IMR-90 (cell line): ENCODE data around the gene USP5. TPM values are rescaled to one million over a fixed set of nuclear protein-coding genes. Genes with fewer than 3 reads are reported as not detected.
"Not testable (repeated sequence)": the region's sequence is repeated elsewhere in the genome, so short reads cannot be mapped to it uniquely, and the experiment has no call there.

Experiments used
- ATAC-seq: fragments of 200-7000 bp; cut with Tn5 transposase; 2 replicates; pipeline ENCODE4 v1.9.1; 2020; ENCODE audit warnings: low read depth, mild to moderate bottlenecking, moderate library complexity
- BruUV-seq: library from RNA; stranded (reverse); fragments of 400-500 nt; replicated peaks from 2 replicates; lab custom pipeline; 2021; lab: Mats Ljungman, UMichigan
- CTCF ChIA-PET: fragments of 300-600 bp; formaldehyde crosslinking; extraction: SDS; loops from one replicate; lab custom pipeline; 2021; ENCODE audit warnings: antibody characterized with exemption; lab: Yijun Ruan, JAX
- POLR2A ChIA-PET: fragments of 300-600 bp; sonication (Branson Sonifier 250); formaldehyde crosslinking; loops from one replicate; lab custom pipeline; 2022; ENCODE audit warnings: antibody characterized with exemption; ENCODE audit not compliant: unreplicated experiment; lab: Charles Lee
- DNase-seq: peaks from one replicate; pipeline ENCODE4 v3.0.0; 2013
- H2AFZ ChIP-seq: replicated peaks from 2 replicates; pipeline ENCODE3; 2013; ENCODE audit warnings: low read length, mild to moderate bottlenecking; ENCODE audit not compliant: poor library complexity
- H2AK5ac ChIP-seq: 2 replicates; pipeline ENCODE4 v1.6.1; 2013; ENCODE audit warnings: low read depth, low read length, inconsistent platforms
- H2AK9ac ChIP-seq: replicated peaks from 2 replicates; pipeline ENCODE3; 2013; ENCODE audit warnings: mild to moderate bottlenecking, low read depth, low read length, moderate library complexity; ENCODE audit not compliant: poor library complexity
- H2BK120ac ChIP-seq: 2 replicates; pipeline ENCODE4 v1.6.1; 2013; ENCODE audit warnings: low read depth, low read length, inconsistent platforms
- H2BK15ac ChIP-seq: 3 replicates; pipeline ENCODE4 v1.6.1; 2013; ENCODE audit warnings: low read depth, low read length, inconsistent platforms
- H2BK20ac ChIP-seq: 2 replicates; pipeline ENCODE4 v1.6.1; 2013; ENCODE audit warnings: low read depth, mild to moderate bottlenecking, inconsistent platforms, low read length, moderate library complexity
- H2BK5ac ChIP-seq: 2 replicates; pipeline ENCODE4 v1.6.1; 2013; ENCODE audit warnings: mild to moderate bottlenecking, low read depth, low read length, inconsistent platforms; ENCODE audit not compliant: poor library complexity, severe bottlenecking
- H3K14ac ChIP-seq: replicated peaks from 2 replicates; pipeline ENCODE4 v1.6.1; 2013; ENCODE audit warnings: low read depth, low read length, inconsistent platforms
- H3K18ac ChIP-seq: 2 replicates; pipeline ENCODE4 v1.6.1; 2013; ENCODE audit warnings: low read depth, low read length, control low read depth
- H3K23ac ChIP-seq: 2 replicates; pipeline ENCODE4 v1.6.1; 2013; ENCODE audit warnings: low read depth, low read length, inconsistent platforms
- H3K27ac ChIP-seq: 2 replicates; pipeline ENCODE4 v1.5.1; 2013; ENCODE audit warnings: mild to moderate bottlenecking, control low read depth, low read length; ENCODE audit not compliant: insufficient read depth
- H3K27me3 ChIP-seq: 2 replicates; pipeline ENCODE4 v1.6.1; 2013; ENCODE audit warnings: low read length; ENCODE audit not compliant: control insufficient read depth, insufficient read depth
- H3K36me3 ChIP-seq: 2 replicates; pipeline ENCODE4 v1.6.1; 2013; ENCODE audit warnings: low read length, mixed read lengths; ENCODE audit not compliant: control insufficient read depth, insufficient read depth
- H3K4ac ChIP-seq: 2 replicates; pipeline ENCODE4 v1.6.1; 2013; ENCODE audit warnings: low read depth, low read length, inconsistent platforms
- H3K4me1 ChIP-seq: 2 replicates; pipeline ENCODE4 v1.6.1; 2013; ENCODE audit warnings: low read length, mixed read lengths; ENCODE audit not compliant: control insufficient read depth, insufficient read depth
- H3K4me2 ChIP-seq: 2 replicates; pipeline ENCODE4 v1.6.1; 2013; ENCODE audit warnings: low read depth, mild to moderate bottlenecking, control low read depth, low read length, moderate library complexity
- H3K4me3 ChIP-seq: 2 replicates; pipeline ENCODE4 v1.5.1; 2013; ENCODE audit warnings: low read depth, mild to moderate bottlenecking, control low read depth, low read length, moderate library complexity; ENCODE audit not compliant: insufficient read depth
- H3K56ac ChIP-seq: 2 replicates; pipeline ENCODE4 v1.6.1; 2013; ENCODE audit warnings: low read length, inconsistent platforms; ENCODE audit not compliant: insufficient read depth; ENCODE audit errors: extremely low read depth
- H3K79me1 ChIP-seq, 2 experiments: 2 replicates each; pipeline ENCODE4 v1.6.1; 2013; ENCODE audit warnings: low read length in 2 of 2, inconsistent platforms in 1 of 2, low read depth in 1 of 2
- H3K9ac ChIP-seq: 2 replicates; pipeline ENCODE4 v1.6.1; 2013; ENCODE audit warnings: low read depth, low read length, control low read depth
- H3K9me1 ChIP-seq: 2 replicates; pipeline ENCODE4 v1.6.1; 2013; ENCODE audit warnings: low read length, inconsistent platforms; ENCODE audit not compliant: insufficient read depth
- H3K9me3 ChIP-seq: 2 replicates; pipeline ENCODE4 v1.6.1; 2013; ENCODE audit warnings: low read length; ENCODE audit not compliant: control insufficient read depth, insufficient read depth
- H4K20me1 ChIP-seq: 2 replicates; pipeline ENCODE4 v1.6.1; 2013; ENCODE audit warnings: low read length, inconsistent platforms; ENCODE audit not compliant: insufficient read depth
- H4K5ac ChIP-seq: 2 replicates; pipeline ENCODE4 v1.6.1; 2013; ENCODE audit warnings: mild to moderate bottlenecking, low read depth, low read length, control low read depth
- H4K8ac ChIP-seq, 2 experiments: 2 replicates each; pipeline ENCODE4 v1.6.1; 2013; ENCODE audit warnings: low read depth in 2 of 2, low read length in 2 of 2, control low read depth in 1 of 2, inconsistent platforms in 1 of 2
- H4K91ac ChIP-seq: 2 replicates; pipeline ENCODE4 v1.6.1; 2013; ENCODE audit warnings: low read depth, low read length, inconsistent platforms; ENCODE audit not compliant: insufficient read depth
- MAFK ChIP-seq: IDR thresholded peaks from 2 replicates; pipeline ENCODE4 v1.6.1; 2012; ENCODE audit warnings: low read depth, low read length, improper control_type of control experiment
- MAZ ChIP-seq: IDR thresholded peaks from 2 replicates; pipeline ENCODE4 v1.6.1; 2012; ENCODE audit warnings: low read depth, mild to moderate bottlenecking, low read length, improper control_type of control experiment, moderate library complexity, borderline replicate concordance
- WGBS, 2 experiments: methylation state at CpG; one replicate each; pipeline versions ENCODE4 v1.1.5 to v1.1.7; 2013; ENCODE audit warnings: missing lambda C conversion rate in 2 of 2; ENCODE audit not compliant: insufficient read length in 1 of 2; ENCODE audit errors: extremely low coverage in 2 of 2; 5-methylcytosine and 5-hydroxymethylcytosine counted together
- dilution Hi-C: fragments of 300-500 bp; cut with HindIII; formaldehyde crosslinking; loops from one replicate; pipeline ENCODE4 v1.14.3; 2018; ENCODE audit warnings: low sequenced_read_pairs; ENCODE audit not compliant: unreplicated experiment
- in situ Hi-C: fragments of 300-500 bp; cut with MboI; formaldehyde crosslinking; loops from 3 replicates; pipeline ENCODE4 v1.14.3; 2019; ENCODE audit warnings: low sequenced_read_pairs, inconsistent platforms, mixed read lengths
- intact Hi-C: fragments of 100-400 bp; cut with micrococcal nuclease; formaldehyde crosslinking; loops from 2 replicates; pipeline ENCODE4 v1.10.0; 2022
- polyA plus RNA-seq, 3 experiments: library from polyadenylated mRNA; depleted of rRNA; stranded (reverse); fragments of >200 nt; gene quantifications; 2 replicates each; pipeline ENCODE4 v1.2.3, GENCODE V29; 2012; ENCODE audit warnings: low replicate concordance in 1 of 3
- total RNA-seq: library from RNA; depleted of rRNA; stranded (reverse); fragments of >200 nt; gene quantifications from 2 replicates; pipeline ENCODE4 v1.2.3, GENCODE V29; 2012
- TF ChIP-seq, protein P1 (sequence below): fragments of 150-350 bp; IDR thresholded peaks from 2 replicates; pipeline ENCODE4 v1.6.1; 2017; ENCODE audit warnings: mild to moderate bottlenecking, antibody characterized with exemption, low read length, low read depth

Gene USP5
- total and polyA plus RNA-seq, 2 of the 4 experiments (the other 2 are of a cell fraction) = 69.7 to 125 TPM

DNA sequence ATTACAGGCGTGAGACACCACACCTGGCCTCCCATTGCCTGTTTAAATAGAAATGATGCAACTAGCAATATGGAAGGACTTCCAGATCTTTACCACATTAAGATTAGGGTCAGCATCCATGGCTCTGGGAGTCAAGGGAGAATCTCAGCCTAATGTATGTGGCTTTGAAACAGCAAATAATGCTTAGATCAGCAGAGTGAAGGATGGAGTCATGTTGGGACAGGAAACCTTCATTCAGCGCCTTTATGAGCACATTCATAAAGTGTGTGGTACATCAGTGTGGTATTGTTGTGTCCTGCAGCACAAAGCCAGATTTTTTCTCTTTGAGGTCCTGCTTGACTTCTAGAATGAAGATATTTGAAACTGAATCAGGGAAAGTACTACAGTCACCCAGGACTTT, 36.4 kb downstream of the USP5 start:
- no peaks in the 10 kb centered on the region for H3K9me3 ChIP-seq
- H4K8ac ChIP-seq = no peak overlapping the region
- no peak for DNase-seq
- no TSS peak for BruUV-seq
- no peak overlapping the region for H4K5ac ChIP-seq
- H4K91ac ChIP-seq = no peak overlapping the region
- no peak overlapping the region for H3K23ac ChIP-seq
- ATAC-seq = no peak
- H2AK5ac ChIP-seq = no peak overlapping the region
- H4K20me1 ChIP-seq = no peaks in the 10 kb centered on the region
- no peak overlapping the region for H3K14ac ChIP-seq
- H3K4me3 ChIP-seq = no peak overlapping the region
- no peaks in the 10 kb centered on the region for H3K27me3 ChIP-seq
- no peak overlapping the region for H3K4ac ChIP-seq
- ChIA-PET CTCF (no interaction called here), POLR2A (no interaction called here)
- H3K4me2 ChIP-seq = no peak overlapping the region
- peaks cover 2% of the 10 kb centered on the region; the same call in 1 of the 2 replicates for H3K4me1 ChIP-seq
- no peak overlapping the region for H3K27ac ChIP-seq
- no peak overlapping the region for H3K9ac ChIP-seq
- intact Hi-C loops = no loop called here
- in situ Hi-C loops = no loop called here
- H2BK20ac ChIP-seq = no peak overlapping the region
- H2BK15ac ChIP-seq = no peak overlapping the region
- H2BK120ac ChIP-seq = no peak overlapping the region
- H3K36me3 ChIP-seq = peaks cover 17% of the 10 kb centered on the region
- TF ChIP-seq, protein P1, sequence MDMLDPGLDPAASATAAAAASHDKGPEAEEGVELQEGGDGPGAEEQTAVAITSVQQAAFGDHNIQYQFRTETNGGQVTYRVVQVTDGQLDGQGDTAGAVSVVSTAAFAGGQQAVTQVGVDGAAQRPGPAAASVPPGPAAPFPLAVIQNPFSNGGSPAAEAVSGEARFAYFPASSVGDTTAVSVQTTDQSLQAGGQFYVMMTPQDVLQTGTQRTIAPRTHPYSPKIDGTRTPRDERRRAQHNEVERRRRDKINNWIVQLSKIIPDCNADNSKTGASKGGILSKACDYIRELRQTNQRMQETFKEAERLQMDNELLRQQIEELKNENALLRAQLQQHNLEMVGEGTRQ = no peak
- peak; percentile 80 for TF ChIP-seq MAFK
- no peak for TF ChIP-seq MAZ
- no peak overlapping the region for H2AFZ ChIP-seq
- dilution Hi-C loops = no loop called here
- no peak overlapping the region for H3K18ac ChIP-seq
- WGBS, 2 experiments = no CpG with 5 or more reads among the region's 2 CpGs
- 0 out of 2 replicates have a peak, but pooled peaks cover 12% of the 10 kb centered on the region for H3K9me1 ChIP-seq
- no peak overlapping the region for H2AK9ac ChIP-seq
- H2BK5ac ChIP-seq = no peak overlapping the region
- H3K79me1 ChIP-seq = peaks cover 5 to 20% of the 10 kb centered on the region in 2 experiments; a peak in 3 of 4 replicates
- no peak overlapping the region for H3K56ac ChIP-seq

DNA sequence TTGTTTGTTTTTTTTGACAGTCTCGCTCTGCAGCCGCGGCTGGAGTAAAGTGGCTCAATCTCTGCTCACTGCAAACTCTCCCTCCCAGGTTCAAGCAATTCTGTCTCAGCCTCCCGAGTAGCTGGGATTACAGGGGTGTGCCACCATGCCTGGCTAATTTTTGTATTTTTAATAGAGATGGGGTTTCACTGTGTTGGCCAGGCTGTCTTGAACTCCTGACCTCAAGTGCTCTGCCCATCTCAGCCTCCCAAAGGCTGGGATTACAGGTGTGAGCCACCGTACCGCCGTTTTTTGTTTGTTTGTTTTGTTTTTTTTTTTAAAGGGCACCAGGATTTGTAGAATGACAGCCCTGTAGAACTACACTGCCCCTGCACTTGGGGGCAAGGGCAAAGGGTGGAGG, 36.8 kb downstream of the USP5 start:
- H2BK20ac ChIP-seq, POLR2A ChIA-PET, H3K9me3 ChIP-seq, H3K9ac ChIP-seq, H4K20me1 ChIP-seq, dilution Hi-C loops, H3K27ac ChIP-seq, H3K18ac ChIP-seq, H4K8ac ChIP-seq, BruUV-seq, intact Hi-C loops, H2BK15ac ChIP-seq, DNase-seq, H3K4me3 ChIP-seq, H2AK9ac ChIP-seq, H2BK120ac ChIP-seq, H3K14ac ChIP-seq, H2AFZ ChIP-seq, H3K4me1 ChIP-seq, H3K56ac ChIP-seq, ATAC-seq, H3K4me2 ChIP-seq, H2AK5ac ChIP-seq, H3K27me3 ChIP-seq, H4K5ac ChIP-seq, H4K91ac ChIP-seq, in situ Hi-C loops, CTCF ChIA-PET, H3K4ac ChIP-seq, H3K23ac ChIP-seq, H2BK5ac ChIP-seq: not testable (repeated sequence)
- Histone ChIP-seq H3K36me3 (peaks cover 14% of the 10 kb centered on the region), H3K79me1 (peaks cover 5 to 20% of the 10 kb centered on the region in 2 experiments; a peak in 3 of 4 replicates), H3K9me1 (0 out of 2 replicates have a peak, but pooled peaks cover 12% of the 10 kb centered on the region)
- no CpG with 5 or more reads among the region's 7 CpGs for WGBS, 2 experiments
